ENCODE results near the gene RESP18.
"Not testable (repeated sequence)": the region's sequence is repeated elsewhere in the genome, so short reads cannot be mapped to it uniquely, and the experiment has no call there.

Gene RESP18

GRCh38 chr2:219291394-219291793 is 41.1 kb downstream of the RESP18 start:
- no peak for DNase-seq

DNA sequence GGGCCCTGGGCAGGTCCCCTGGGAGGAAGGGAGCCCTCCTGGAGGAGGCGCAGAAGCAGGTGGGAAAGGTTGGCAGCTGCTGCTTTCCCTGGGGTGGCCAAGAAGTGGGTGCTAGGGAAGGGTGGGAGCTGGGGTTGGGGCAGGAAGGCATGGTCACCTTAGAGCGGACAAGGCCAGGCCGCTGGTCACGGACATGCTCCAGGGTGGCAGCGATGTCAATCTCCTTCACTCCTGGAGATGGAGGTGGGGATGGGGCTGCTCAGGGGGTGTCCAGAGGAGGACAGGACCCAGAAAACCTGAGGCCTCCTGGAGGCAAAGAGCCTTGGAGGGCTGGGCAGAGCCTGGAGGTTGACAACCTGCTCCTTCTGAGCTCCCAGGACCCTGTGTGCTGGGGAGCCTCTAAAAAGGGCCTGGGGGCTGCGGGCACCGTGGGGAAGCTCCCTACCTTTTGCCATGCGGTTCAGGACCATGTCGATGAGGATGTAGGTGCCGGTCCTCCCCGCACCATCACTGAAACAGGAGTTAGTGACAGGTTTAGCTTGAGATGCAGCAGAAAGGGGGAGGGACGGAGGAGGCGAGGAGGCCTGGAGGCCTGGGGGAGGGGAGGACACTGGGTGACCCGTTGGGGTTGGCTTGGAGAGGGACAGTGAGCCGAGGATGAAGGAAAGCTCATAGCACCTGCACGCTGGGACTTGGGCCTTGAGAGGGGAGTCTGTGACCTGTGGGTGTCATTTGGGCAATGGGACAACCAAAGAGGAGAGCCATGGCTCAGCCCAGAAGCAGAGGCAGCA is 42.0 kb downstream of the RESP18 start:
- DNase-seq = no peak

- no peak for DNase-seq
These were observed 42.8 kb downstream of the RESP18 start for GRCh38 chr2:219289537-219290361.

DNA sequence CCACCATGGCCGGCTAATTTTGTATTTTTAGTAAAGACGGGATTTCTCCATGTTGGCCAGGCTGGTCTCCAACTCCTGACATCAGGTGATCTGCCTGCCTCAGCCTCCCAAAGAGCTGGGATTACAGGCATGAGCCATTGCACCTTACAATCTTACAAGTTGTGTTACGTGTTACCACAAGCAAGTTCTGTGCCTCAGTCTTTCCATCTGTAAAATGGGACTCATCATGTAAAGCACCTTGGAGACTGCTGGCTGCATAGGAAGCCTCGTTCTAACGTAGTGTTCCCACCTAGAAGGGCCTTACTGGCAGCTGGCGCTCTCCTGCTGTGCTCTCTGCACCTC is 43.4 kb downstream of the RESP18 start:
- no peak for DNase-seq

- no peak for DNase-seq
These were observed 44.8 kb downstream of the RESP18 start for GRCh38 chr2:219287580-219288265.

DNA sequence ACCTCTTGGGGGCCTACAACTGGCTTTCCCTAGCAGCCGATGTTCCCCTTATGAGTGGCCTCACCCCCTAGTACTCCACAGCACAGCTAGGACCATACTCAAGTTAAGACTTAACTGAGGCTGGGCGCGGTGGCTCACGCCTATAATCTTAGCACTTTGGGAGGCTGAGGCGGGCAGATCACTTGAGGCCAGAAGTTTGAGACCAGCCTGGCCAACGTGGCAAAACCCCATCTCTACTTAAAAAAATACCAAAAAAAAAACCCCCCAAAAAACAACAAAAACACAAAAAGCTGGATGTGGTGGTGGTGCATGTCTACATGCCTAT is 45.5 kb downstream of the RESP18 start:
- DNase-seq = not testable (repeated sequence)

GRCh38 chr2:219286436-219287115 is 46.0 kb downstream of the RESP18 start:
- no peak for DNase-seq

- peak; percentile 8 for DNase-seq
These were observed 46.6 kb downstream of the RESP18 start for GRCh38 chr2:219285894-219286425.

GRCh38 chr2:219285373-219285735 is 47.2 kb downstream of the RESP18 start:
- no peak for DNase-seq

DNA sequence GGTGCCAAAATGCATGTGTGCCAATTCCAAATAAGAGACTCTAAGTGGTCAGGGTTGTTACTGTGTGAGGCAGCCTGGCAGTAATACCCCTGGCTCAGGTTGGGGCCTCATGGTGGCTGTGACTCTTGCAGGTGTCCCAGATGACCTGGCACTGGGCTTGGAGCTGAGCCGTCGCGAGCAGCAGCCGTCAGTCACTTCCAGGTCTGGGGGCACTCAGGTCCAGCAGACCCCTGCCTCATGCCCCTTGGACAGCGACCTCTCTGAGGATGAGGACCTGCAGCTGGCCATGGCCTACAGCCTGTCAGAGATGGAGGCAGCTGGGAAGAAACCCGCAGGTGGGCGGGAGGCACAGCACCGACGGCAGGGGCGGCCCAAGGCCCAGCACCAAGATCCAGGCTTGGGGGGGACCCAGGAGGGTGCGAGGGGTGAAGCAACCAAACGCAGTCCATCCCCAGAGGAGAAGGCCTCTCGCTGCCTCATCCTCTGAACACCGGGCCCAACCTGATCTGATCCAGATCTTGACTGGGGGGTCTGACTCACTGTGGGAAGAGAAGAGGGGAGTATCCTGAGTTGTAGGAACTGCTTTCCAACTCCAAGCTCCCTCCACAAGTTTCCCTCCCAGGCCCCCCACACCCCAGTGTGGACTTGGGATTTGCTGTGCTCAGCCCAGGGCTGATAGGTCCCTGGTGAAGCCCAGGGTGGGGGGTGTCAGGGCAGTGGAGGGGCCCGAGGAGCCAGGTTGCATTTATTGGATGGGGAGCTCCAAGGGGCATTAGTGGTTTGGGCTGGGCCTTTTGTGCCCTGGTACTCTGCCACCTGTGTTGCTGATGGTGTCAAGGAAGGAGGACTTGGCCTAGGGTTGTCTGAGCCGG is 47.8 kb downstream of the RESP18 start:
- no peak for DNase-seq

DNA sequence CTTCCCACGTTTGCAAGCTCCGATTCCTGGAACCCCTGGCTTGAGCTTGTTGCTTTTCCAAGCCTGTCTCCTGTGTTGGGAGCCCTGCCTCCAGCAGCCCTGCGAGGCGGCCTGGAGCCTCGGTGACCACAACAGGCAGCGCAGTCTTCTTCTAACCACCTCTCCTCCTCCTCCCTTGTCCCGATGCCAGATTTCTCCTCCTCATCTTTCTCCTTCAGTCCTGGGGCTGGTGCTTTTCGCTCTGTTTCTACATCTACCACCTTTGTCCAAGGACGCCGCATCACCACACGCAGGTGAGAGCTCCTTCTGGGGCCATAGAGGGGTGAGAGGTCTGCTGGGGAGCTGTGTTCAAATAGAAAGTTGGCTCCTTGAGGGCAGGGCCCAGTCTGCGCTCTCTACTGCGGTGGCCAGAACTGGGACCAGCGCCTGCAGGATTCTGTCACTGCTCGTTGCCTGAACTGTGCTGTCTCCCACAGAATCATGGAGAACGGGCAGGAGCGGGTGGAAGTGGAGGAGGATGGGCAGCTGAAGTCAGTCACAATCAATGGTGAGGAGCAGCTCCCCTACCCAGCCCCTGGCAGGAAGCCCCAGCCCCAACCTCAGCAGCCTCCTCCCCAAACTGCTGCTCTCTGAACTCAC is 49.5 kb downstream of the RESP18 start:
- no peak for DNase-seq

DNA sequence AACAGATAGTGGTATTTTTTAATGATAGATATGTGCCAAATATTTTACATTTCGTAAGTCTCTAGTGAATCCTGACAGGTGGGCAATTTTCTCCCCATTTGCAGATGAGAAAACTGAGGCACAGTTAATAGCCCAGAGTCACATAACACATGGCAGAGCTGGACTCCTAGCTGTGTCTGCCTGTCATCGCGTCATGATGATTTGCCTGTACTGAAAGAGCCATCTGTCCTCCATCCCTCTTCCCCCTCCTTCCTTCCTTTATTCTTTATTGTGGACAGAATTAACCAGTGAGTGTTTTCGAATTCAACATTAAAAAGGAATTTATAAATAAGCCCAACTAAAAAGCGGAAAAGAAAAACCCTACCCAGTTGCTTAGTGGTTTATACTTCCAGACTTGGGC is 50.2 kb downstream of the RESP18 start:
- DNase-seq = no peak

DNA sequence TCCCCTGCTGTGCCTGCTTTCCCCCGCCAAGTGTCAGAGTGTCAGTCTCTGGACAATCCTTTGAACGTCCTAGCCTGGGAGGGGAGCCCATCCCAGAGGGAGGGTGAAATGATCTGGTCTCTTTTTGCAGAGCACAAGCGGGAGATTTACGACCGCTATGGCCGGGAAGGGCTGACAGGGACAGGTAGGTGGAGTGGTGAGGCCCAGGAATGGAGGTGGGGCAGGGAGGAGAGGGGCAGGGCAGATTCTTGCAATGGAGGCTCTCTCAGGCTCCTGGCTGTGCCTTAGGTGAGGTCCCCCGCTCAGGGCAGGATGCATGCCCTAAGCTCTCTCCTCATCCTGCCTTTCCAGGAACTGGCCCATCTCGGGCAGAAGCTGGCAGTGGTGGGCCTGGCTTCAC is 51.0 kb downstream of the RESP18 start:
- no peak for DNase-seq

- no peak for DNase-seq
These were observed 51.9 kb downstream of the RESP18 start for GRCh38 chr2:219280651-219281050.

DNA sequence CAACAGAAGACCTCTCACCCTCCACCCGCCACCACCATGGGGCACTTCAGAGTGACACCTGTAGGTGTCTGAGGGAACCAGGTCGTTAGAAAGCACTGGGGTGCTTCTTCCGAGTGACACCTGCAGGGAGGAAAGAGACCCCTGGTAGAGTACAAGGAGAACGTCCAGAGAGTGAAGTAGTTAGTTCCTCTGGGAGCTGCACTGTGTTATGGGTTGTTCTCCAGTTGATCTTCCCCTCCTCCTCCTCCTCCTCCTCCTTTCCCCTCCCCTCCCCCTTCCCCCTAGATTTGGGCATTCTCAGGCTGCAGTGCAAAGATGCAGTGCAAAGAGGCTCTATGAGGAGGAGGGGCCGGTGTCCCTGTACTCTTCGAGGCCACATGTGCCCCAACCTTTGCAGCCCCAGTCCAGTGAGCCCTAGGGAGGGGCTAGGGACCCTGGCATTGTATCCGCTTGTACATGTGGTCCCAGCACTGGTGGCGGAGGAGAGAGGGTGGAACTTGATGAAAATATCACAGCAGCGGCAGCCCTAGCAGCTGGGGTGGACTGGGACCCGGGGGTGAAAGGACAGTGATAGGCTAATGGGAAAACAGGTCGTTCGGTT is 52.5 kb downstream of the RESP18 start:
- no peak for DNase-seq

- peak; percentile 98 for DNase-seq
These were observed 53.2 kb downstream of the RESP18 start, which contains the start of gene DNAJB2 for GRCh38 chr2:219279151-219279915. DNAJB2 (plus strand) TSS chr2:219279366; CDS start chr2:219279834, 468 bp downstream.

DNA sequence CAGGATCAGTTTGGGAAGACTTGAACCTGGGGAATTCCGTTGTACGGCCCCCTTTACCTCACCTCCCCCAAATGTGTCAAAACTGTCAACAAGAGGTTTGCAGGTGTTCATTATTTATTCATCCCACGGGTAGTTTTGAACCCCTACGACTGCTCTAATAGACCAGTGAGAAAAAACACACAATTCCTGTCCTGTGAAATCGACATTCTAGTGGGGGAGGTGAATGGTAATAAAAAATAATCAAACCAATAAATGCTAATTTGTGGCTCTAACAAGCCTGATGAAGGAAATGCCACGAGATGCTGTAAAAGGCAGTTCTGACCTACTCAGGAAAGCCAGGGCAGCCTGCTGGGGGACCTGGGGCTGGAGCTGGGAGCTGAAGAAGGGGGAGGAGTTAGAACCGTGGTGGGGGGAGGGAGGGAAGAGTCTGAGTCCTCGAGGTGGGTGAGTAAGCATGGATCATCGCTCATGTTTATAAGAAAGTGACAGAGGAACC is 53.8 kb downstream of the RESP18 start:
- DNase-seq = no peak

DNA sequence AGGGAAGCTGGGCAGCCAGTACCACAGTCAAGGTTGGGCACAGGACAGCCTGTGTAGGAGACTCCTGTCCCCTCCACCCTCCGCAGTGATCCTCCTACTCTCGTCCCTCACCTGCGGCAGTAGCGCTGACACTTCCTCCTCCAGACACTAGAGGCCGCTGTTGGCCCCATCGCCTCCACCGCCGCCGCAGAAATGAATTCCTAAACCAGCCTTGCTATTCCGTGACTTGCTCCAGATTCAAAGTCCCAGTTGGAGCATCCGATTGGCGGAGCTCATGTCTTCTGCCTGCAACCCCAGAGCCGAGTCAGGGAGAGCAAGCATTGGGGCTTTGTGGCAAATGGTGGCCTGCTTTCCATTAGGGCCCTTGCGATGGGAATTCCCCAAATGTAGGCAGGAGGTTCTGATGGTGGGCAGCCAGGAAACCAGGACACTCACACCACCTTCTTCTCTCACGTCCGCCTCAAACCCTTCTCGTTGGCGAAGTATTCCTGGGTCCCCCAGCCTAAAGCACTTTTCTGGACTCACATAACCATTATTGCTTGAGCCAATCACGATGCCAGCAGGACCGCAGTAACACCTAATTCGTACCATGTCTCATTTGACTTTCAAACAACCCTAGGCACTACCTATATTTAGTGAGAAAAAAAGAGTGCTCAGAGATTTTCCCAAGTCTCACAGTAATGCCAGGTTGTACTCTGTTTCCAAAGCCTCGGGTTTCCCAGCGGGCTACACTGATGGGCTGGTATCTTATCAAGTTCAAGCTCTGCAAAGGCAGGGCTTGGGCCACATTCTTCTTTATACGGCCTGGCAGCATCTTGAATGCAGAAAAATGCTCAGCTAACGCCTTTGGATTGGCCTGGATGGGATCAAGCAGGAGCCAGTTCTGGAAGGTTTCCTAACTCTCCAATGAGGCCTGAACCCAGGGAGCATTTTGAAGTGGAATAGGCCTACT is 54.6 kb downstream of the RESP18 start:
- DNase-seq = peak; percentile 67

Data from NCI-H510A (cell line).